Measurements from ENCODE around the gene TNRC6C.
"Not testable (repeated sequence)": the region's sequence is repeated elsewhere in the genome, so short reads cannot be mapped to it uniquely, and the experiment has no call there.

The TNRC6C gene

GRCh38 chr17:78053777-78054468, 95.4 kb downstream of the TNRC6C start:
- H2AFZ ChIP-seq (ENCODE audit: low read depth, low read length) = no peak overlapping the region
- peaks cover 2% of the 10 kb centered on the region for H3K9me3 ChIP-seq (ENCODE audit: low read length)
- no peak overlapping the region for H3K4me3 ChIP-seq (ENCODE audit: low read length)
- peaks cover 13% of the 10 kb centered on the region for H3K4me1 ChIP-seq (ENCODE audit: insufficient read depth, low read length)
- peaks cover 56% of the 10 kb centered on the region for H3K36me3 ChIP-seq (ENCODE audit: insufficient read depth, low read length)
- H3K27me3 ChIP-seq (ENCODE audit: insufficient read depth, low read length) = no peaks in the 10 kb centered on the region

GRCh38 chr17:78057113-78057740, 98.7 kb downstream of the TNRC6C start:
- Histone ChIP-seq H3K27me3 (ENCODE audit: insufficient read depth, low read length) (no peaks in the 10 kb centered on the region), H3K36me3 (ENCODE audit: insufficient read depth, low read length) (peaks cover 26% of the 10 kb centered on the region), H3K4me3 (ENCODE audit: low read length) (no peak overlapping the region), H3K4me1 (ENCODE audit: insufficient read depth, low read length) (peaks cover 13% of the 10 kb centered on the region), H2AFZ (ENCODE audit: low read depth, low read length) (no peak overlapping the region), H3K9me3 (ENCODE audit: low read length) (peaks cover 2% of the 10 kb centered on the region)

- H3K36me3 ChIP-seq (ENCODE audit: insufficient read depth, low read length) = peaks cover 21% of the 10 kb centered on the region
- no peak overlapping the region for H3K4me3 ChIP-seq (ENCODE audit: low read length)
- H3K4me1 ChIP-seq (ENCODE audit: insufficient read depth, low read length) = peaks cover 13% of the 10 kb centered on the region
- H3K9me3 ChIP-seq (ENCODE audit: low read length) = peaks cover 2% of the 10 kb centered on the region
- H2AFZ ChIP-seq (ENCODE audit: low read depth, low read length) = no peak overlapping the region
- H3K27me3 ChIP-seq (ENCODE audit: insufficient read depth, low read length) = no peaks in the 10 kb centered on the region
Observed at GRCh38 chr17:78058001-78058400, 99.5 kb downstream of the TNRC6C start.

GRCh38 chr17:78058581-78058980, 100.1 kb downstream of the TNRC6C start:
- peaks cover 21% of the 10 kb centered on the region for H3K36me3 ChIP-seq (ENCODE audit: insufficient read depth, low read length)
- no peak overlapping the region for H3K4me3 ChIP-seq (ENCODE audit: low read length)

GRCh38 chr17:78062596-78062995, 104.1 kb downstream of the TNRC6C start:
- no peaks in the 10 kb centered on the region for H3K9me3 ChIP-seq (ENCODE audit: low read length)
- no peak overlapping the region for H3K4me3 ChIP-seq (ENCODE audit: low read length)
- H3K36me3 ChIP-seq (ENCODE audit: insufficient read depth, low read length) = peaks cover 27% of the 10 kb centered on the region
- H3K4me1 ChIP-seq (ENCODE audit: insufficient read depth, low read length) = peaks cover 5% of the 10 kb centered on the region
- no peaks in the 10 kb centered on the region for H3K27me3 ChIP-seq (ENCODE audit: insufficient read depth, low read length)
- no peak overlapping the region for H2AFZ ChIP-seq (ENCODE audit: low read depth, low read length)

More at GRCh38 chr17:78058581-78058980, 100.1 kb downstream of the TNRC6C start:
- peaks cover 13% of the 10 kb centered on the region for H3K4me1 ChIP-seq (ENCODE audit: insufficient read depth, low read length)
- peaks cover 2% of the 10 kb centered on the region for H3K9me3 ChIP-seq (ENCODE audit: low read length)
- H3K27me3 ChIP-seq (ENCODE audit: insufficient read depth, low read length) = no peaks in the 10 kb centered on the region
- no peak overlapping the region for H2AFZ ChIP-seq (ENCODE audit: low read depth, low read length)

GRCh38 chr17:78063489-78063888, 105.0 kb downstream of the TNRC6C start:
- Histone ChIP-seq H2AFZ (ENCODE audit: low read depth, low read length) (no peak overlapping the region), H3K4me3 (ENCODE audit: low read length) (no peak overlapping the region), H3K4me1 (ENCODE audit: insufficient read depth, low read length) (no peaks in the 10 kb centered on the region), H3K9me3 (ENCODE audit: low read length) (no peaks in the 10 kb centered on the region), H3K27me3 (ENCODE audit: insufficient read depth, low read length) (no peaks in the 10 kb centered on the region), H3K36me3 (ENCODE audit: insufficient read depth, low read length) (peaks cover 32% of the 10 kb centered on the region)

- Histone ChIP-seq H3K9me3 (ENCODE audit: low read length) (no peaks in the 10 kb centered on the region), H3K4me1 (ENCODE audit: insufficient read depth, low read length) (no peaks in the 10 kb centered on the region), H3K36me3 (ENCODE audit: insufficient read depth, low read length) (peaks cover 38% of the 10 kb centered on the region), H2AFZ (ENCODE audit: low read depth, low read length) (no peak overlapping the region), H3K27me3 (ENCODE audit: insufficient read depth, low read length) (no peaks in the 10 kb centered on the region), H3K4me3 (ENCODE audit: low read length) (no peak overlapping the region)
Observed at GRCh38 chr17:78064708-78065107, 106.2 kb downstream of the TNRC6C start.

GRCh38 chr17:78066976-78067375, 108.5 kb downstream of the TNRC6C start:
- H3K36me3 ChIP-seq (ENCODE audit: insufficient read depth, low read length) = peaks cover 59% of the 10 kb centered on the region
- not testable (repeated sequence) for H3K4me3 ChIP-seq (ENCODE audit: low read length); H3K9me3 ChIP-seq (ENCODE audit: low read length); H3K4me1 ChIP-seq (ENCODE audit: insufficient read depth, low read length); H2AFZ ChIP-seq (ENCODE audit: low read depth, low read length); H3K27me3 ChIP-seq (ENCODE audit: insufficient read depth, low read length)

- Histone ChIP-seq H3K9me3 (ENCODE audit: low read length) (peaks cover 2% of the 10 kb centered on the region), H3K4me1 (ENCODE audit: insufficient read depth, low read length) (no peaks in the 10 kb centered on the region), H3K27me3 (ENCODE audit: insufficient read depth, low read length) (no peaks in the 10 kb centered on the region), H3K36me3 (ENCODE audit: insufficient read depth, low read length) (peaks cover 80% of the 10 kb centered on the region), H3K4me3 (ENCODE audit: low read length) (no peak overlapping the region), H2AFZ (ENCODE audit: low read depth, low read length) (no peak overlapping the region)
Observed at GRCh38 chr17:78069695-78070094, 111.2 kb downstream of the TNRC6C start.

- Histone ChIP-seq H3K27me3 (ENCODE audit: insufficient read depth, low read length) (no peaks in the 10 kb centered on the region), H2AFZ (ENCODE audit: low read depth, low read length) (no peak overlapping the region), H3K9me3 (ENCODE audit: low read length) (peaks cover 2% of the 10 kb centered on the region), H3K36me3 (ENCODE audit: insufficient read depth, low read length) (peaks cover 86% of the 10 kb centered on the region), H3K4me1 (ENCODE audit: insufficient read depth, low read length) (no peaks in the 10 kb centered on the region), H3K4me3 (ENCODE audit: low read length) (no peak overlapping the region)
Observed at GRCh38 chr17:78072961-78073360, 114.5 kb downstream of the TNRC6C start.

- Histone ChIP-seq H3K4me3 (ENCODE audit: low read length) (no peak overlapping the region), H3K9me3 (ENCODE audit: low read length) (peaks cover 2% of the 10 kb centered on the region), H2AFZ (ENCODE audit: low read depth, low read length) (no peak overlapping the region), H3K36me3 (ENCODE audit: insufficient read depth, low read length) (peaks cover 94% of the 10 kb centered on the region), H3K4me1 (ENCODE audit: insufficient read depth, low read length) (no peaks in the 10 kb centered on the region), H3K27me3 (ENCODE audit: insufficient read depth, low read length) (no peaks in the 10 kb centered on the region)
Observed at GRCh38 chr17:78075011-78075410, 116.5 kb downstream of the TNRC6C start.

GRCh38 chr17:78075545-78075944, 117.0 kb downstream of the TNRC6C start:
- Histone ChIP-seq H3K9me3 (ENCODE audit: low read length) (peaks cover 2% of the 10 kb centered on the region), H3K36me3 (ENCODE audit: insufficient read depth, low read length) (peaks cover 93% of the 10 kb centered on the region), H3K4me3 (ENCODE audit: low read length) (no peak overlapping the region), H3K4me1 (ENCODE audit: insufficient read depth, low read length) (no peaks in the 10 kb centered on the region), H2AFZ (ENCODE audit: low read depth, low read length) (no peak overlapping the region), H3K27me3 (ENCODE audit: insufficient read depth, low read length) (no peaks in the 10 kb centered on the region)

- H3K9me3 ChIP-seq (ENCODE audit: low read length) = no peaks in the 10 kb centered on the region
- H3K27me3 ChIP-seq (ENCODE audit: insufficient read depth, low read length) = no peaks in the 10 kb centered on the region
- H3K4me1 ChIP-seq (ENCODE audit: insufficient read depth, low read length) = peaks cover 10% of the 10 kb centered on the region
- no peak overlapping the region for H3K4me3 ChIP-seq (ENCODE audit: low read length)
- H3K36me3 ChIP-seq (ENCODE audit: insufficient read depth, low read length) = peaks cover 79% of the 10 kb centered on the region
- H2AFZ ChIP-seq (ENCODE audit: low read depth, low read length) = no peak overlapping the region
Observed at GRCh38 chr17:78079253-78079652, 120.8 kb downstream of the TNRC6C start.

Data from neuron (in vitro differentiated cells).